Renal cortex interstitium (tissue), 15 donors: ENCODE data around the gene DHTKD1. TPM values are rescaled to one million over a fixed set of nuclear protein-coding genes. Genes with fewer than 3 reads are reported as not detected.

Experiments used
- DNase-seq, 11 donors: peaks; one replicate each; pipeline ENCODE4 v3.0.0-alpha.2; 2013; ENCODE audit warnings: low read depth in 9 of 11, low spot score in 4 of 11; ENCODE audit errors: extremely low read depth in 1 of 11
- long read RNA-seq, 16 experiments: transcript quantifications; one replicate each; lab custom pipeline, GENCODE V29; 2026
- polyA plus RNA-seq, 3 donors: library from polyadenylated mRNA; unstranded; fragments of 120-200 nt; gene quantifications; one replicate each; pipeline ENCODE4 v1.2.1, GENCODE V29; 2013; ENCODE audit not compliant: insufficient read length in 3 of 3

Gene DHTKD1, protein sequence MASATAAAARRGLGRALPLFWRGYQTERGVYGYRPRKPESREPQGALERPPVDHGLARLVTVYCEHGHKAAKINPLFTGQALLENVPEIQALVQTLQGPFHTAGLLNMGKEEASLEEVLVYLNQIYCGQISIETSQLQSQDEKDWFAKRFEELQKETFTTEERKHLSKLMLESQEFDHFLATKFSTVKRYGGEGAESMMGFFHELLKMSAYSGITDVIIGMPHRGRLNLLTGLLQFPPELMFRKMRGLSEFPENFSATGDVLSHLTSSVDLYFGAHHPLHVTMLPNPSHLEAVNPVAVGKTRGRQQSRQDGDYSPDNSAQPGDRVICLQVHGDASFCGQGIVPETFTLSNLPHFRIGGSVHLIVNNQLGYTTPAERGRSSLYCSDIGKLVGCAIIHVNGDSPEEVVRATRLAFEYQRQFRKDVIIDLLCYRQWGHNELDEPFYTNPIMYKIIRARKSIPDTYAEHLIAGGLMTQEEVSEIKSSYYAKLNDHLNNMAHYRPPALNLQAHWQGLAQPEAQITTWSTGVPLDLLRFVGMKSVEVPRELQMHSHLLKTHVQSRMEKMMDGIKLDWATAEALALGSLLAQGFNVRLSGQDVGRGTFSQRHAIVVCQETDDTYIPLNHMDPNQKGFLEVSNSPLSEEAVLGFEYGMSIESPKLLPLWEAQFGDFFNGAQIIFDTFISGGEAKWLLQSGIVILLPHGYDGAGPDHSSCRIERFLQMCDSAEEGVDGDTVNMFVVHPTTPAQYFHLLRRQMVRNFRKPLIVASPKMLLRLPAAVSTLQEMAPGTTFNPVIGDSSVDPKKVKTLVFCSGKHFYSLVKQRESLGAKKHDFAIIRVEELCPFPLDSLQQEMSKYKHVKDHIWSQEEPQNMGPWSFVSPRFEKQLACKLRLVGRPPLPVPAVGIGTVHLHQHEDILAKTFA
- polyA plus RNA-seq: 10 to 100 TPM; 28.6 to 38.0 (median 34.9) TPM
- long read RNA-seq, donor 1, full-length matches to known transcripts: 2 of 2 reads
- long read RNA-seq, donor 1, partial matches to known transcripts: 0 of 2 reads
- long read RNA-seq, donor 1, other reads (novel, unspliced or antisense): 0 of 2 reads
- long read RNA-seq, donor 2, partial matches to known transcripts: 0 of 1 reads
- long read RNA-seq, donor 2, other reads (novel, unspliced or antisense): 0 of 1 reads
- long read RNA-seq, donor 3, full-length matches to known transcripts: 4 of 4 reads
- long read RNA-seq, donor 3, partial matches to known transcripts: 0 of 4 reads
- long read RNA-seq, donor 3, other reads (novel, unspliced or antisense): 0 of 4 reads
- long read RNA-seq, donor 4, full-length matches to known transcripts: 2 of 2 reads
- long read RNA-seq, donor 4, partial matches to known transcripts: 0 of 2 reads
- long read RNA-seq, donor 4, other reads (novel, unspliced or antisense): 0 of 2 reads
- long read RNA-seq, donor 5: 0 reads
- long read RNA-seq, donor 6, full-length matches to known transcripts: 4 of 9 reads
- long read RNA-seq, donor 6, partial matches to known transcripts: 5 of 9 reads
- long read RNA-seq, donor 6, other reads (novel, unspliced or antisense): 0 of 9 reads
- long read RNA-seq, donor 7, full-length matches to known transcripts: 4 of 19 reads
- long read RNA-seq, donor 7, partial matches to known transcripts: 15 of 19 reads
- long read RNA-seq, donor 7, other reads (novel, unspliced or antisense): 0 of 19 reads
- long read RNA-seq, donor 8, full-length matches to known transcripts: 5 of 18 reads
- long read RNA-seq, donor 8, partial matches to known transcripts: 13 of 18 reads
- long read RNA-seq, donor 8, other reads (novel, unspliced or antisense): 0 of 18 reads
- long read RNA-seq, donor 9, full-length matches to known transcripts: 1 of 1 reads
- long read RNA-seq, donor 9, partial matches to known transcripts: 0 of 1 reads
- long read RNA-seq, donor 9, other reads (novel, unspliced or antisense): 0 of 1 reads
- long read RNA-seq, donor 10, full-length matches to known transcripts: 1 of 1 reads
- long read RNA-seq, donor 10, partial matches to known transcripts: 0 of 1 reads
- long read RNA-seq, donor 10, other reads (novel, unspliced or antisense): 0 of 1 reads
- long read RNA-seq, donor 11, full-length matches to known transcripts: 3 of 3 reads
- long read RNA-seq, donor 11, partial matches to known transcripts: 0 of 3 reads
- long read RNA-seq, donor 11, other reads (novel, unspliced or antisense): 0 of 3 reads
- long read RNA-seq, donor 12, partial matches to known transcripts: 0 of 1 reads
- long read RNA-seq, donor 12, other reads (novel, unspliced or antisense): 0 of 1 reads
- long read RNA-seq, donor 13: 0 reads
- long read RNA-seq, donor 14: 0 reads
- long read RNA-seq, donor 15, partial matches to known transcripts: 10 of 10 reads
- long read RNA-seq, donor 15, other reads (novel, unspliced or antisense): 0 of 10 reads
- long read RNA-seq, donor 16, full-length matches to known transcripts: 9 of 15 reads
- long read RNA-seq, donor 16, partial matches to known transcripts: 6 of 15 reads
- long read RNA-seq, donor 16, other reads (novel, unspliced or antisense): 0 of 15 reads

- peak; percentile 90 to 97 (median 95) for DNase-seq
These were observed at the start of gene DHTKD1 for GRCh38 chr10:12068449-12069269. Gene DHTKD1 (plus strand): TSS chr10:12068954. CDS start chr10:12069034, 80 bp downstream.

- DNase-seq: peak in 6 of 11 donors; percentile 8 to 27 (median 16)
These were observed 49.3 kb upstream of the DHTKD1 start for GRCh38 chr10:12019283-12019971.

- DNase-seq: no peak
These were observed 48.2 kb upstream of the DHTKD1 start for GRCh38 chr10:12020574-12020973.

DNA sequence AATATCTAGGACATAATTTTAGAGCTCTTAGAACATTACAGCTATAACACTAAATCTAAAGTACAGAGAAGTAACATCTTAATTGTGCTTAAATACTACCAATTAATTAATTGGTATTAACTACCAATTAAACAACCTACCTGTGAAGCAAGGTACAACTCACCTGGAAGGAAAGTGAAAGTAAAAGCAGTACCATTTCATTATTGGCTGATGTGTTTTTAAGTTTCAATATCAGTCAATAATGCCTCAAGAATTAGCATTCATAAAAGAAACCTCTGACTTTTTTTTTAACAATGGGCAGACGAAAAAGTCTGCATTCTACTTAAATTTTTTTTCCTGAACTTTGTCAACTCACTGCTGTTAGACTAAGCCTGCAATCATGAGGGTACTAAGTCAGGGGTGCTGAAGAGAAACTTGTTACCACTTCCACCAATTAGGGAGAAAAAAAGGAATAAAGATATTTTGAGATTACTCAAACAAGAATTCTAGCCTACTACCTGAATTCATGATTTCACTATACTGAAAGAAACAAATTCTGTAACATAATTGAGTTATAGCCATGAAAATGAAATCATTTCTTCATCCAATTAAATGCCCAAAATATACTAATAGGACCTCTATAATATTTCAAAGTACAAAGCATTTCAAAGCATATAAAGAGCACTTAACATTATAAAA, 46.0 kb upstream of the DHTKD1 start:
- no peak for DNase-seq

DNA sequence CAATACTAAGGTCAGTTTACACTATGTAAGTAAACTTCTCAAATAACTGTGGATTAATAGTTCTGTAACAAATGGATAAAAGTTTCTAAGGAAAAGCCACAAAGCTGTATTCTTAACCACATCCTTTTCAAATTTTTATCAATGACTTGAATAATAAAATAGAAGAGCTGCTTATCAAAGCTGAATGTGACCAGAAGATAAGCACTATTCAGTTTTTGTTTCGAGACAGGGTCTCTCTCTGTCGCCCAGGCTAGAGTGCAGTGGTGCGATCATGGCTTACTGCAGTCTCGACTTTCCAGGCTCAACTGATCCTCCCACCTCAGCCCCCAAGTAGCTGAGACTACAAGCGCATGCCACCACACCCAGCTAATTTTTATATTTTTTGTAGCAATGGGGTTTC, 43.2 kb upstream of the DHTKD1 start:
- DNase-seq: no peak

GRCh38 chr10:12027539-12027938, 41.2 kb upstream of the DHTKD1 start:
- no peak for DNase-seq

DNA sequence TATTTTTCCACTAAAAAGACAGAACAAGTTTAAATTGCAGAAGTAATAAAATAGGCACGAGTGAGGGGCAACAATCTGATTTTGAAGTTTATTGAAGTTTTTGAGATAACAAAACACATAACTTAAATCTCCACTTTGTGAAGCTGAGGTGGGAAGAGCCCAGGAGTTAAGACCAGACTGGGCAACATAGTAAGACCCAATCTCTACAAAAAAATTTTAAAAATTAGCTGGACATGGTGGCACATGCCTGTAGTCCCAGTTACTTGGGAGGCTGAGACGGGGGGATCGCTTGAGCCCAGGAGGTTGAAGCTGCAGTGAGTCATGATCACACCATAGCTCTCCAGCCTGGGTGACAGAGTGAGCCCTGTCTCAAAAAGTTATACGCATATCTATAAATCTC, 37.4 kb upstream of the DHTKD1 start:
- no peak for DNase-seq

DNA sequence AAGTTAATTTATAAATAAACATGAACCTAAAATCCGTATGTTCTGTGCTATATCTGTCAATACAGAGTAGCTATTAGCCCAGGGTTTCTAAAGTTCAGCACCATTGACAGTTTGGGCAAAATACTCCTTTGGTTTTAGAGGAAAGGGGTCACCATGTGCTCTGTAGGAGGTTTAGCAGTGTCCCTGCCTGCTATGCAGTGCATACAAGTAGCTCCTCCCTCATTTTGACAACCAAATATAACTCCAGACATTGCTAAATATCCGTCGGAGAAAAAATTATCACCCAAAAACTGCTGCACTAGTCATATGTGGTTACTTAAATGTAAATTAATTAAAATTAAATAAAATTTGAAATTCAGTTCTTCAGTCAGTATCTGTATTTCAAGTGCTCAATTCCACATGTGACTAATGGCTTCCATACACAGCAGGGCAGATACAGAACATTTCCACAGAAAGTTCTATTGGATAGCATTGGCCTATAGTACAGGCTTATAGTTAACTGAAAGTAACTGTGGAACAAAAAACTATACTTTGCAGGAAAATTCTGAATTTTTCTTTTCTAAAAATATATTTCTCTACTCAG, 32.6 kb upstream of the DHTKD1 start:
- no peak for DNase-seq

DNA sequence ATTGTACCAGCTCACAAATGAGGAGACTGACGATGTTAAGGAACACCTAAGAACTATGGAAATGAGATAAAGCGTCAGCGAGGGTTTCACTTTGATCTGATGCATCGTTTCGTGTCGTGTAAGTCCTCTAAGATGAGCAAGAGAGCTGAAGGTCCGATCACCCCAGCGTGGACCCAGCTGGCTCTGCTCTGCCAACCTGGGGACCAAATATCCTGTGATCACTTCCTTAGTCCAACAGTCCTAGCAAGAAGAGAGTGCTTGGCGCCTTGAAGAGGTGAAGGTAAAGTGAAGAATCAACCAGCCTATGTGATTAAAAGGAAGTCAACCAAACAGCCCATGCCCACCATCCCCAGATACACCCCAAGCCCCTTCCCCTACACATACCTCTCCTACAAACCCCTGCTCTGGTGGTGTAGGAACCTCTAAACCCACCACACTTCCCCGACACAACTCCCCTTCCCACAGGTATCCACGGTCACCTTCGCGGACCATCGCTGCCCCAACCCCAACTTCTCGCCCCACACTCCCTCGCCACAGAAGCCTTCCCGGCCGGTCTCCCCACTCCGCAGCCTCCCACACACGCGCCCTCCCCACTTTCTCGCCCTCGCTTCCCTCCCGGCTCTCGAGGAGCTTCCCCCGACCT, 26.9 kb upstream of the DHTKD1 start:
- DNase-seq: no peak

DNA sequence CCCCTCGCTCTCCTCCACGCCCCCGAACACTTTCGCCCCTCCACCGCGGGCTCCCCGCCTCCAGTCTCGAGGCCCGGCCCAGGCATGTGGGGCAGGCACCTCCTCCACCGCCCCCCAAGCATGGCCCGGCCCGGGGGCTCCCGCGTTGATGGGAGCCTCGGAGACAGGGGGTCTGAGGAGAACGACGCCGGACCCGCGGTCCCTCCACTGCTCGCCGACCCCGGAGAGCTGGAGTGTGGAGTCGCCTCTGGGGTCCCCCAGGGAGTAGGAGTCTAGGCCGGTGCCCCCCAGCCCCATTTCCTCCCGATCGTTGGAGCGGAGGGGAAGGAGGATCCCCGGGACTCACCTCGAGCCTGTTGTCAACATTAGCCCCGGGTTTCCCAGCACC, 26.4 kb upstream of the DHTKD1 start:
- DNase-seq: peak in 1 of 11 donors; percentile 29

GRCh38 chr10:12042797-12043651, 25.7 kb upstream of the DHTKD1 start, which contains the start of gene UPF2:
Gene UPF2 (minus strand): TSS chr10:12042809. CDS start chr10:12035423, 7,386 bp downstream.
- DNase-seq: peak; percentile 91 to 98 (median 97)

- no peak for DNase-seq
These were observed 23.2 kb upstream of the DHTKD1 start for GRCh38 chr10:12045596-12045995.

DNA sequence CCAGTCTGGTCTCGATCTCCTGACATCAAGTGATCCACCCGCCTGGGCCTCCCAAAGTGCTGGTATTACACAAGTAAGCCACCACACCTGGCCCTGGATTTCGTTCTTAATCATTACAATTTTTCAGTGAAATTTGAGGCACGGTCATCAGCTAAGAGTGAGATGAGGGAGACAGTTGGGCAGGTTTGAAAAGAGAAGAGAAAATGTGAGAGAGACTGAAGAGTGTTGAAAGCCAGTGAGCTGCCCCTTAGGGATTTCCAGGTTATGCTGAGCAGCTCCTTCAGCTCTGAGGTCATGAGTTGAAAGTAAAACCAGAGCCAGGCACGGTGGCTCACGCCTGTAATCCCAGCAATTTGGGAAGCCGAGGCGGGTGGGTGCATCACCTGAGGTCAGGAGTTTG, 20.2 kb upstream of the DHTKD1 start:
- DNase-seq: no peak
